Spleen (tissue), 7 donors: Measurements from ENCODE around the gene BAZ1A.

ENCODE experiments used
- CTCF ChIP-seq, 11 experiments: fragments of 200-600 bp in 7 of 11; fragments of 450-650 bp in 4 of 11; sonication (generic) in 4 of 11; IDR thresholded peaks in 8 of 11; conservative IDR thresholded peaks in 3 of 11; 1 replicate in 7 of 11; 2 replicates in 4 of 11; pipeline versions ENCODE4 v1.4.0 to v1.8.0; 2016 to 2021; ENCODE audit warnings: antibody characterized with exemption in 11 of 11, inconsistent platforms in 4 of 11, mild to moderate bottlenecking in 1 of 11
- POLR2AphosphoS5 ChIP-seq, 3 donors: sonication (generic); formaldehyde crosslinking; IDR thresholded peaks; one replicate each; pipeline ENCODE4 v1.5.1; 2017; ENCODE audit warnings: antibody characterized with exemption in 3 of 3
- donor health status: DM: no; HTN: no; CAD: no; lungs with moderate emphysema.
- donor health status: DM: no; HTN: no; CAD: no.
- donor health status: DM: no; HTN: no; CAD: no.

GRCh38 chr14:34776611-34777010 is 98.5 kb downstream of the BAZ1A start:
- no peak for TF ChIP-seq CTCF (IDR thresholded peaks at IDR 0.05 in 8 of 11, conservative IDR thresholded peaks at IDR 0.05 in 3 of 11)
- no peak for TF ChIP-seq POLR2AphosphoS5 (IDR thresholded peaks at IDR 0.05)
